HG03175 (cell line): Measurements from ENCODE around the gene GP9.
"Not testable (repeated sequence)": the region's sequence is repeated elsewhere in the genome, so short reads cannot be mapped to it uniquely, and the experiment has no call there.

Source experiments
- ATAC-seq: cut with Tn5 transposase; IDR thresholded peaks from one replicate; pipeline ENCODE4 v1.9.1; 2021; ENCODE audit warnings: mild to moderate bottlenecking, moderate library complexity; ENCODE audit not compliant: unreplicated experiment

GP9 gene

GRCh38 chr3:129106866-129107565, 46.4 kb downstream of the GP9 start:
- no peak for ATAC-seq

- no peak for ATAC-seq
Measured at GRCh38 chr3:129107793-129108192, 47.2 kb downstream of the GP9 start.

GRCh38 chr3:129111076-129111780, 50.6 kb downstream of the GP9 start:
- not testable (repeated sequence) for ATAC-seq
